Stomach (tissue), 9 donors: ENCODE data around the gene ZNF576. TPM values are rescaled to one million over a fixed set of nuclear protein-coding genes. Genes with fewer than 3 reads are reported as not detected.

ENCODE experiments used
- DNase-seq, 2 donors: peaks; one replicate each; pipeline versions ENCODE4 v3.0.0 to v3.0.0-alpha.2; 2013 to 2019
- H3K27ac ChIP-seq, 5 donors: fragments of 200-600 bp in 4 of 5; sonication (generic) in 4 of 5; one replicate each; pipeline ENCODE4 v1.5.1; 2013 to 2019; ENCODE audit warnings: mild to moderate bottlenecking in 1 of 5, moderate library complexity in 1 of 5
- H3K27me3 ChIP-seq, 3 donors: fragments of 200-600 bp; sonication (generic); one replicate each; pipeline ENCODE4 v1.5.1; 2017 to 2019; ENCODE audit warnings: mixed run types in 1 of 3
- H3K36me3 ChIP-seq, 4 donors: fragments of 200-600 bp; sonication (generic); 1 replicate in 3 of 4; 2 replicates in 1 of 4; pipeline ENCODE4 v1.5.1; 2016 to 2019
- H3K4me1 ChIP-seq, 4 donors: fragments of 200-600 bp; sonication (generic); one replicate each; pipeline ENCODE4 v1.5.1; 2016 to 2019
- H3K4me3 ChIP-seq, 4 donors: fragments of 200-600 bp; sonication (generic) in 3 of 4; one replicate each; pipeline ENCODE4 v1.5.1; 2016 to 2019; ENCODE audit warnings: mild to moderate bottlenecking in 1 of 4
- H3K9me3 ChIP-seq, 4 donors: fragments of 200-600 bp; sonication (generic); one replicate each; pipeline ENCODE4 v1.5.1; 2016 to 2019
- CTCF ChIP-seq, 7 experiments: fragments of 450-650 bp in 4 of 7; fragments of 200-600 bp in 3 of 7; sonication (generic) in 3 of 7; IDR thresholded peaks; one replicate each; pipeline ENCODE4 v1.5.1; 2016 to 2019; ENCODE audit warnings: antibody characterized with exemption in 7 of 7, control low read depth in 2 of 7, mild to moderate bottlenecking in 1 of 7
- EP300 ChIP-seq: sonication (generic); formaldehyde crosslinking; IDR thresholded peaks from one replicate; pipeline ENCODE4 v1.6.1; 2017; ENCODE audit warnings: antibody characterized with exemption
- POLR2A ChIP-seq, 4 donors: fragments of 450-650 bp; IDR thresholded peaks; one replicate each; pipeline ENCODE4 v1.6.1; 2016; ENCODE audit warnings: antibody characterized with exemption in 4 of 4, control low read depth in 2 of 4, mild to moderate bottlenecking in 1 of 4, moderate library complexity in 1 of 4
- POLR2AphosphoS5 ChIP-seq, 3 donors: sonication (generic); formaldehyde crosslinking; IDR thresholded peaks; one replicate each; pipeline ENCODE4 v1.6.1; 2016; ENCODE audit warnings: antibody characterized with exemption in 3 of 3
- WGBS, 5 donors: extraction: QIAGEN DNeasy Blood & Tissue Kit in 3 of 5; methylation state at CpG; one replicate each; pipeline versions ENCODE4 v1.1.5 to v1.1.7; 2013 to 2018; 5-methylcytosine and 5-hydroxymethylcytosine counted together
- intact Hi-C: fragments of 100-400 bp; cut with DNase I; formaldehyde crosslinking; loops from one replicate; pipeline ENCODE4 v1.15.1; 2023; ENCODE audit warnings: low total_unique reads
- polyA plus RNA-seq, 3 donors: library from polyadenylated mRNA; stranded (reverse); fragments of 200-250 nt; gene quantifications; one replicate each; pipeline ENCODE4 v1.2.3, GENCODE V29; 2013
- total RNA-seq, 5 donors: library from RNA; depleted of rRNA; stranded (reverse); fragments of >200 nt; gene quantifications; one replicate each; pipeline versions ENCODE4 v1.1.0 to v1.2.3, GENCODE V29; 2014 to 2016
- donor health status: healthy with polysubstance abuse.
- donor health status: Bipolar disorder and iron deficiency.
- donor health status: healthy.

The ZNF576 gene
- total and polyA plus RNA-seq, 8 donors, result 4.2 to 21.6 (median 15.6) TPM; not detected in 1

GRCh38 chr19:43611788-43612187, 15.4 kb downstream of the ZNF576 start, which contains the start of gene SRRM5:
TSS of gene SRRM5 (plus strand) at chr19:43612088. CDS start at chr19:43612122, 34 bp downstream.
- Histone ChIP-seq H3K27ac (no peak within 1 kb of the TSS), H3K4me3 (no peak within 1 kb of the TSS), H3K4me1 (peaks cover 0 to 15% (median 6%) of the 10 kb centered on the region in 4 donors), H3K9me3 (no peaks in the 10 kb centered on the region), H3K36me3 (peaks cover 30 to 59% (median 49%) of the 10 kb centered on the region in 4 donors), H3K27me3 (no peaks in the 10 kb centered on the region)
- intact Hi-C loops, result no loop called here
- no peak for DNase-seq
- TF ChIP-seq EP300, result no peak
- TF ChIP-seq POLR2A (IDR thresholded peaks at IDR 0.05), result no peak
- WGBS, 5 donors, result 87 to 100% (median 94%) methylated on average over 3 of the region's 3 CpGs

DNA sequence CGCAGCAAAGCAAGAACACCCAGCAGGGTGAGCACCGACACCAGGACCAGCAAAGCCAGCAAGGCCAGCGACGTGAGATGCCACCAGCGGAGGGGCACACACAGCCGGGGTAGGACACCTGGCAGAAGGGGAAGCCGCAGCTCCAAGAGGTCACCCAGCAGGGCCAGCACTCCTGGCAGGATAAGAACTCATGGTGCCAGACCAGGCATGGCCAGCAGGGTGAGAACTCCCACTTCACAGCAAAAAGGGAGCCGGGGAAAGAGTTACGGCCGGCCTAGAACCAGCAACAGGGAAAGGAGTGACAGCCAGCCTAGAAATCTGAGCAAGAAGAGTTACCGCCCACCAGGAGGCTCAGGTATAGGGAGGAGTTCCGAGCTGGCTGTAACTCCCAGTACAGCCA, 16.0 kb downstream of the ZNF576 start:
- Histone ChIP-seq H3K4me3 (no peak overlapping the region), H3K36me3 (peaks cover 30 to 53% (median 43%) of the 10 kb centered on the region in 4 donors), H3K9me3 (no peaks in the 10 kb centered on the region), H3K27ac (no peak overlapping the region), H3K27me3 (no peaks in the 10 kb centered on the region), H3K4me1 (peaks cover 0 to 15% (median 6%) of the 10 kb centered on the region in 4 donors)
- TF ChIP-seq POLR2A (IDR thresholded peaks at IDR 0.05) (no peak), EP300 (no peak), CTCF (IDR thresholded peaks at IDR 0.05) (no peak), POLR2AphosphoS5 (IDR thresholded peaks at IDR 0.05) (no peak)
- DNase-seq, result no peak
- intact Hi-C loops, result no loop called here
- 90 to 97% (median 95%) methylated on average over 9 to 12 of the region's 12 CpGs for WGBS, 5 donors

DNA sequence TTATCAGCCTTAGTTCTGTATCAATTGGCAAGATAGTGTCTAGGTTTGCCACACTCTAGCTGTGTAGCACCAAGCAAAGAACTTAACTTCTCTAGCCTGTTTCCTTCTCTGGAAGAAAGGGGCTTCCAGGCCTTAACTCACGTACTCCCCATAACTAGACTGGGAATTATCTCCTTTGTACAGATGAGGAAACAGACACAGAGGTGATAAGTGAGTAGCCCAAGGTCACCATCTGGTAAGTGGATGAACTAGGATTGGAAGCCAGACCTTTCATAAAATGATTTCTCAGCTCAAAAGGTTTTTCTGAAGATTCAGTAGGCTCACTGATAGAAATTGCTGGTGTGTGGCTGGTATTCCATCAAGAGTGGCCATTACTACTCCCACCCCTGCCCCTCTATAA, 19.9 kb downstream of the ZNF576 start:
- Histone ChIP-seq H3K4me1 (peaks cover 0 to 38% (median 23%) of the 10 kb centered on the region in 4 donors), H3K27me3 (no peaks in the 10 kb centered on the region), H3K4me3 (no peak overlapping the region), H3K36me3 (peaks cover 20 to 32% (median 29%) of the 10 kb centered on the region in 4 donors), H3K9me3 (no peaks in the 10 kb centered on the region), H3K27ac (no peak overlapping the region)
- TF ChIP-seq POLR2AphosphoS5 (IDR thresholded peaks at IDR 0.05) (no peak), EP300 (no peak), CTCF (IDR thresholded peaks at IDR 0.05) (no peak), POLR2A (IDR thresholded peaks at IDR 0.05) (no peak)
- 58 to 90% (median 65%) methylated on average over 1 of the region's 1 CpG for WGBS, 5 donors
- no peak for DNase-seq
- intact Hi-C loops, result no loop called here

GRCh38 chr19:43616954-43617353, 20.6 kb downstream of the ZNF576 start:
- Histone ChIP-seq H3K36me3 (peaks cover 16 to 26% (median 24%) of the 10 kb centered on the region in 4 donors), H3K9me3 (no peaks in the 10 kb centered on the region), H3K27me3 (no peaks in the 10 kb centered on the region), H3K27ac (no peak overlapping the region), H3K4me1 (peaks cover 0 to 38% (median 23%) of the 10 kb centered on the region in 4 donors), H3K4me3 (no peak overlapping the region)
- WGBS, 5 donors, result 90 to 94% (median 90%) methylated on average over 6 of the region's 6 CpGs
- TF ChIP-seq EP300 (no peak), CTCF (IDR thresholded peaks at IDR 0.05) (no peak), POLR2AphosphoS5 (IDR thresholded peaks at IDR 0.05) (no peak), POLR2A (IDR thresholded peaks at IDR 0.05) (no peak)
- DNase-seq, result no peak
- intact Hi-C loops, result no loop called here

DNA sequence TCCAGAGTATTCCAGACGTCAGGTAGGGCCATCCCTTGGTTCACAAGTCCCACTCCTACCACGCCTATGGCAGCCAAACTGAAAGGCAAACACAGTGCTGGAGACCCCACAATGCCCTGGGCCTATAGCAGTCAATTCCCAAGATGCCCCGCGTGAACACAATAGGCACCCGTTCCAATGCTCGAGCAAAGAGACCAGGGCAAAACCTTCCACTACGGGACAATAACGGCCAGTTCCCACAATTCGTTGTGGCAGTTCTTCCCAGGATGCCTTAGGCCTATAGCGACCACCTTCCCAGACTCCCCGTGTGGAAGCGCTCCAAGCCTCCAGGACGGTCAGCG, 22.5 kb downstream of the ZNF576 start:
- TF ChIP-seq POLR2A (IDR thresholded peaks at IDR 0.05) (no peak), EP300 (no peak), POLR2AphosphoS5 (IDR thresholded peaks at IDR 0.05) (no peak), CTCF (IDR thresholded peaks at IDR 0.05) (no peak)
- Histone ChIP-seq H3K27ac (peak overlapping the region; percentile 86 to 96 (median 95)), H3K9me3 (no peaks in the 10 kb centered on the region), H3K36me3 (peaks cover 2 to 7% (median 4%) of the 10 kb centered on the region in 4 donors), H3K27me3 (no peaks in the 10 kb centered on the region), H3K4me1 (peaks cover 0 to 38% (median 23%) of the 10 kb centered on the region in 4 donors), H3K4me3 (peak overlapping the region; percentile 71 to 80 (median 76))
- intact Hi-C loops, result no loop called here
- peak in 1 of 2 donors; percentile 80 for DNase-seq
- 0 to 1% (median 0%) methylated on average over 12 to 14 of the region's 14 CpGs for WGBS, 5 donors
